Suprapubic skin (tissue), 4 donors: ENCODE results near the gene CST5. TPM values are rescaled to one million over a fixed set of nuclear protein-coding genes. Genes with fewer than 3 reads are reported as not detected.
"Not testable (repeated sequence)": the region's sequence is repeated elsewhere in the genome, so short reads cannot be mapped to it uniquely, and the experiment has no call there.

ENCODE experiments used
- DNase-seq, 2 donors: peaks; one replicate each; pipeline ENCODE4 v3.0.0-alpha.2; 2019; ENCODE audit warnings: low spot score in 2 of 2
- H3K27ac ChIP-seq: fragments of 200-600 bp; sonication (generic); one replicate; pipeline ENCODE4 v1.5.1; 2019
- H3K27me3 ChIP-seq: fragments of 200-600 bp; sonication (generic); one replicate; pipeline ENCODE4 v1.5.1; 2019
- H3K36me3 ChIP-seq: fragments of 200-600 bp; sonication (generic); one replicate; pipeline ENCODE4 v1.5.1; 2019
- H3K4me1 ChIP-seq: fragments of 200-600 bp; sonication (generic); one replicate; pipeline ENCODE4 v1.5.1; 2019
- H3K4me3 ChIP-seq: fragments of 200-600 bp; sonication (generic); one replicate; pipeline ENCODE4 v1.5.1; 2019; ENCODE audit warnings: mild to moderate bottlenecking
- H3K9me3 ChIP-seq: fragments of 200-600 bp; sonication (generic); one replicate; pipeline ENCODE4 v1.5.1; 2019
- EP300 ChIP-seq: sonication (generic); formaldehyde crosslinking; IDR thresholded peaks from one replicate; pipeline ENCODE4 v1.6.1; 2017; ENCODE audit warnings: antibody characterized with exemption
- POLR2A ChIP-seq, 2 donors: fragments of 450-650 bp; IDR thresholded peaks; one replicate each; pipeline ENCODE4 v1.6.1; 2017; ENCODE audit warnings: antibody characterized with exemption in 2 of 2, mild to moderate bottlenecking in 2 of 2, moderate library complexity in 2 of 2
- POLR2AphosphoS5 ChIP-seq, 3 donors: sonication (generic); formaldehyde crosslinking; IDR thresholded peaks; one replicate each; pipeline ENCODE4 v1.6.1; 2017; ENCODE audit warnings: antibody characterized with exemption in 3 of 3
- WGBS: methylation state at CpG from one replicate; pipeline ENCODE4 v1.1.5; 2018; 5-methylcytosine and 5-hydroxymethylcytosine counted together
- total RNA-seq, 4 donors: library from RNA; depleted of rRNA; stranded (reverse); fragments of >200 nt; gene quantifications; one replicate each; pipeline ENCODE4 v1.1.0, GENCODE V29; 2016
- TF ChIP-seq, protein P1 (sequence below), 2 donors: fragments of 200-600 bp in 1 of 2; fragments of 450-650 bp in 1 of 2; sonication (generic) in 1 of 2; IDR thresholded peaks; one replicate each; pipeline ENCODE4 v1.5.1; 2016 to 2019; ENCODE audit warnings: antibody characterized with exemption in 2 of 2, mild to moderate bottlenecking in 1 of 2, moderate library complexity in 1 of 2

Gene CST5
- total RNA-seq, 4 donors from 2014 or later = not detected

- Histone ChIP-seq H3K4me1 (no peaks in the 10 kb centered on the region), H3K4me3 (no peak overlapping the region), H3K9me3 (no peaks in the 10 kb centered on the region), H3K27ac (no peak overlapping the region), H3K27me3 (no peaks in the 10 kb centered on the region), H3K36me3 (no peaks in the 10 kb centered on the region)
- no peak for DNase-seq
- TF ChIP-seq EP300 (no peak), POLR2A (IDR thresholded peaks at IDR 0.05) (no peak), POLR2AphosphoS5 (IDR thresholded peaks at IDR 0.05) (no peak)
- TF ChIP-seq, protein P1, sequence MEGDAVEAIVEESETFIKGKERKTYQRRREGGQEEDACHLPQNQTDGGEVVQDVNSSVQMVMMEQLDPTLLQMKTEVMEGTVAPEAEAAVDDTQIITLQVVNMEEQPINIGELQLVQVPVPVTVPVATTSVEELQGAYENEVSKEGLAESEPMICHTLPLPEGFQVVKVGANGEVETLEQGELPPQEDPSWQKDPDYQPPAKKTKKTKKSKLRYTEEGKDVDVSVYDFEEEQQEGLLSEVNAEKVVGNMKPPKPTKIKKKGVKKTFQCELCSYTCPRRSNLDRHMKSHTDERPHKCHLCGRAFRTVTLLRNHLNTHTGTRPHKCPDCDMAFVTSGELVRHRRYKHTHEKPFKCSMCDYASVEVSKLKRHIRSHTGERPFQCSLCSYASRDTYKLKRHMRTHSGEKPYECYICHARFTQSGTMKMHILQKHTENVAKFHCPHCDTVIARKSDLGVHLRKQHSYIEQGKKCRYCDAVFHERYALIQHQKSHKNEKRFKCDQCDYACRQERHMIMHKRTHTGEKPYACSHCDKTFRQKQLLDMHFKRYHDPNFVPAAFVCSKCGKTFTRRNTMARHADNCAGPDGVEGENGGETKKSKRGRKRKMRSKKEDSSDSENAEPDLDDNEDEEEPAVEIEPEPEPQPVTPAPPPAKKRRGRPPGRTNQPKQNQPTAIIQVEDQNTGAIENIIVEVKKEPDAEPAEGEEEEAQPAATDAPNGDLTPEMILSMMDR (IDR thresholded peaks at IDR 0.05) = no peak
- WGBS = 70% methylated on average over 3 of the region's 4 CpGs
These were observed 43.8 kb downstream of the CST5 start for GRCh38 chr20:23835716-23836115.

DNA sequence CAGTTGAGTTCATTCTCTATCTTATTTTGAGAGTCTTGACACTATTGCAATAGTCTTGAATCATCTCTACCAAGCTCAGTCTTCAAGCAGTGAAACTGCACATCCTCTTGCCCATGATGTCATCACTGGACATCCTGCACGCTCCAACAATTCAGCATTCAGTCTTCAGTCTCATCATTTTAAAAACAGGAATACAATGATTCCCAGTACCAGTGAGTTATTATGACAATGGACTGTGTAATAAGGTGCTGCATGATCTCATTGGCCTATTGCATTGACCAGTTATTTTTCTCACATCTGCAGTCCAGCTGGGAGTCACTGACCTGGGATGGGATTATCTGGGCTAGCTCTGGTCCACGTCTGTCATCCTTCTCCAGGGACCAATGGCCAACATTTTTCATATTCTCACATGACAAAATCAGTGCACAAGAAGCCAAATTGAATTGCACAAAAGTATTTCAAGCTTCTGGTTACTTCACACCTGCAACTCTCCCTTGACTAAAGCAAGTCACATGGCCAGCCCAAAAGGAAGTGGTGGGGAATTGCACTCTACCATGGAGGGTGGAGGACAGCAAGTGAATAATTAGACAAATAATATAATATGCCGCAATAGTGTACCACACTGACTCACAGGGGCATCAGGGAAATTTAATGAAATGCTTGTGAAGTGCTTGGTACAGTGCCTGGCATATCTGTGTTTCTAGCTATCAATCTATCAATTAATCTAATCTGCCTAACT lies 46.6 kb downstream of the CST5 start:
- 48% methylated on average over 3 of the region's 3 CpGs for WGBS
- H3K36me3 ChIP-seq = no peaks in the 10 kb centered on the region
- H3K27ac ChIP-seq = no peak overlapping the region
- DNase-seq = no peak
- no peaks in the 10 kb centered on the region for H3K9me3 ChIP-seq
- H3K4me3 ChIP-seq = no peak overlapping the region
- no peaks in the 10 kb centered on the region for H3K4me1 ChIP-seq
- H3K27me3 ChIP-seq = no peaks in the 10 kb centered on the region
- TF ChIP-seq POLR2AphosphoS5 (IDR thresholded peaks at IDR 0.05) = no peak
- no peak for TF ChIP-seq EP300
- TF ChIP-seq POLR2A (IDR thresholded peaks at IDR 0.05) = no peak
- TF ChIP-seq, protein P1 (IDR thresholded peaks at IDR 0.05) = no peak

DNA sequence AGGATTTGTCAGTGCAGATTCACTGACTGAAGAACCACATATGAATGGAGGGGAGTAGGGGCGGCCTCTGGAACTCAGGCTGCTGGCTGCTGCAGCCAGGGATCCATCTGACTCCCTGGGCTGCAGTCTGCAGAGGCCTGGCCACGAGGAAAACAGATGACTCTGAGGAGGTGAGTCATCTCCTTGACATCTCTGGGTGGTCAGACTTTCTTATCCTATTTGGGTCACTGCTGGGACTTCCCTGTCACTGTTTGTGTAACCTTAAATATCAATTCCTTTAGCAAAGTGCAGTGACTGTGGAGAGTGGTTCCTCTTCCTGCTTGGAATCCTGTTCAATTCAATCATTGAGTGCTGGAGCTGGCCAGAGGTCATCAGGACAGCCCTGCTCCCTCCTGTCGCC lies 47.6 kb downstream of the CST5 start:
- H3K27me3 ChIP-seq, DNase-seq, H3K36me3 ChIP-seq, H3K4me3 ChIP-seq, H3K9me3 ChIP-seq, H3K27ac ChIP-seq, H3K4me1 ChIP-seq: not testable (repeated sequence)
- 43% methylated on average over 3 of the region's 3 CpGs for WGBS

GRCh38 chr20:23826541-23827021 lies 53.0 kb downstream of the CST5 start, which contains the start of gene CST2:
Gene CST2 (minus strand): TSS chr20:23826729. CDS start chr20:23826660, 69 bp downstream.
- H3K9me3 ChIP-seq = no peaks in the 10 kb centered on the region
- DNase-seq = no peak
- TF ChIP-seq POLR2A (IDR thresholded peaks at IDR 0.05) (no peak), POLR2AphosphoS5 (IDR thresholded peaks at IDR 0.05) (no peak), EP300 (no peak)
- TF ChIP-seq, protein P1 (IDR thresholded peaks at IDR 0.05) = no peak
- H3K27ac ChIP-seq = no peak within 1 kb of the TSS
- H3K36me3 ChIP-seq = no peaks in the 10 kb centered on the region
- H3K4me1 ChIP-seq = no peaks in the 10 kb centered on the region
- peaks cover 3% of the 10 kb centered on the region for H3K27me3 ChIP-seq
- no peak within 1 kb of the TSS for H3K4me3 ChIP-seq
- WGBS = 46% methylated on average over 2 of the region's 4 CpGs

Other genes starting within 250 kb of the CST5 start
- 100 to 1,000 TPM; 258 to 476 (median 386) TPM for gene CST3, start 241.8 kb downstream of the CST5 start, total RNA-seq
- gene CST4, start 190.7 kb downstream of the CST5 start, total RNA-seq = not detected
- 10 to 100 TPM in 1 of 4 donors, not detected in 3; 11.2 TPM for gene CST1, start 128.8 kb downstream of the CST5 start, total RNA-seq
- gene CST2, start 53.0 kb downstream of the CST5 start, total RNA-seq = 1 to 10 TPM in 2 of 4 donors, not detected in 2; 1.1 to 2.2 TPM
- not detected for gene GGTLC1, start 109.0 kb upstream of the CST5 start, total RNA-seq